ENCODE measurements around the gene SEC61B.
"Not testable (repeated sequence)": the region's sequence is repeated elsewhere in the genome, so short reads cannot be mapped to it uniquely, and the experiment has no call there.

GRCh38 chr9:99196484-99196883, 25.6 kb upstream of the SEC61B start:
- TF ChIP-seq, protein P1, sequence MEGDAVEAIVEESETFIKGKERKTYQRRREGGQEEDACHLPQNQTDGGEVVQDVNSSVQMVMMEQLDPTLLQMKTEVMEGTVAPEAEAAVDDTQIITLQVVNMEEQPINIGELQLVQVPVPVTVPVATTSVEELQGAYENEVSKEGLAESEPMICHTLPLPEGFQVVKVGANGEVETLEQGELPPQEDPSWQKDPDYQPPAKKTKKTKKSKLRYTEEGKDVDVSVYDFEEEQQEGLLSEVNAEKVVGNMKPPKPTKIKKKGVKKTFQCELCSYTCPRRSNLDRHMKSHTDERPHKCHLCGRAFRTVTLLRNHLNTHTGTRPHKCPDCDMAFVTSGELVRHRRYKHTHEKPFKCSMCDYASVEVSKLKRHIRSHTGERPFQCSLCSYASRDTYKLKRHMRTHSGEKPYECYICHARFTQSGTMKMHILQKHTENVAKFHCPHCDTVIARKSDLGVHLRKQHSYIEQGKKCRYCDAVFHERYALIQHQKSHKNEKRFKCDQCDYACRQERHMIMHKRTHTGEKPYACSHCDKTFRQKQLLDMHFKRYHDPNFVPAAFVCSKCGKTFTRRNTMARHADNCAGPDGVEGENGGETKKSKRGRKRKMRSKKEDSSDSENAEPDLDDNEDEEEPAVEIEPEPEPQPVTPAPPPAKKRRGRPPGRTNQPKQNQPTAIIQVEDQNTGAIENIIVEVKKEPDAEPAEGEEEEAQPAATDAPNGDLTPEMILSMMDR (conservative IDR thresholded peaks at IDR 0.05; ENCODE audit: low read depth in 2 of 2): not testable (repeated sequence)
- TF ChIP-seq POLR2AphosphoS5 (IDR thresholded peaks at IDR 0.05; ENCODE audit: low read depth); CREB1 (CRISPR knock-in tag; IDR thresholded peaks at IDR 0.05; ENCODE audit: low read depth); ETS1 (IDR thresholded peaks at IDR 0.05); REST (IDR thresholded peaks at IDR 0.05; ENCODE audit: unreplicated experiment); EZH2 (IDR thresholded peaks at IDR 0.05; ENCODE audit: low read depth, unreplicated experiment); ZNF114 (CRISPR knock-in tag; IDR thresholded peaks at IDR 0.05): not testable (repeated sequence)
